ENCODE measurements around the gene KLB.
"Not testable (repeated sequence)": the region's sequence is repeated elsewhere in the genome, so short reads cannot be mapped to it uniquely, and the experiment has no call there.

The KLB gene

DNA sequence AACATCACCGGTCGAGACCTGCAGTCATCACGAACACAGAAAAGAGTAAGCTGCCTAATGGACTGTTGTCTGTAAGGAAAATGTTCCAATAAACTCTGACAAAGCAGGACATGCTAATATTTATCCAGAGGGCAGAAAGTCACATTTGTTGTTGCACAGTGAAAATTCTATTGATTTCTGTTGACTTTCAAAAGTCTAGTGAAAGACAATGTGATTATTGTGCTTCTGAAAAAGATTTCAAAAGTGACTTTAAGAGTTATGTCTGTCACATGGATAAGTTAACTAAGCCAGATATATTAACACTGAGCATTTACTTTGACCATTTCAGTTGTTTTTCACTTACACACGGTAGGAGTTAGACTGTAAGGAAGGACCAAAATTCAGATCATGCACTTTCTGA lies 31.3 kb upstream of the KLB start:
- WGBS (ENCODE audit: insufficient coverage, insufficient read length): no CpG with 5 or more reads among the region's 4 CpGs
- Histone ChIP-seq H3K27ac (ENCODE audit: low read length) (no peak overlapping the region), H3K4me1 (ENCODE audit: control insufficient read depth, insufficient read depth, low read length) (no peaks in the 10 kb centered on the region), H3K9me3 (ENCODE audit: control insufficient read depth, insufficient read depth, low read length) (no peaks in the 10 kb centered on the region), H3K27me3 (ENCODE audit: control insufficient read depth, insufficient read depth, low read length) (no peaks in the 10 kb centered on the region), H3K4me3 (ENCODE audit: low read length) (no peak overlapping the region), H3K36me3 (ENCODE audit: control insufficient read depth, insufficient read depth, low read length) (no peaks in the 10 kb centered on the region)
- DNase-seq (ENCODE audit: low read depth, low spot score): no peak

DNA sequence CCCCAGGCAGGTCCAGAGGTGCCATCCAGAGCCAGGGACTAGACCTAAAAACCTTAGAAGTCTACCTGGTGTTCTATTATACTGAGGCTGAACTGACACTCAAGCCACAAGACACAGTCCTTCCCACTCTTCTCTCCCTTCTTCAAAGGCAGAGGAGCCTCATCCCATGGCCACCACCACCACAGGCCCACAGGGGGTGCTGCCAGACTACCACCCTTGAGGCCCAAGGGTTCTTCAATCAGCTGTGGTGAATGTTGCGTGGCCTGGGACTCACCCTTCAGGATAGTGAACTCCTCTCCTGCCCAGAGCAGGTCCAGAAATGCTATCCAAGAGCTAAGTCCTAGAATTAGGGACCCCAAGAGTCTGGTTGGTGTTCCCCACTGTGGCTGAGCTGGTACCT lies 23.0 kb upstream of the KLB start:
- no peaks in the 10 kb centered on the region for H3K9me3 ChIP-seq (ENCODE audit: control insufficient read depth, insufficient read depth, low read length)
- no CpG with 5 or more reads among the region's 1 CpG for WGBS (ENCODE audit: insufficient coverage, insufficient read length)
- no peaks in the 10 kb centered on the region for H3K27me3 ChIP-seq (ENCODE audit: control insufficient read depth, insufficient read depth, low read length)

DNA sequence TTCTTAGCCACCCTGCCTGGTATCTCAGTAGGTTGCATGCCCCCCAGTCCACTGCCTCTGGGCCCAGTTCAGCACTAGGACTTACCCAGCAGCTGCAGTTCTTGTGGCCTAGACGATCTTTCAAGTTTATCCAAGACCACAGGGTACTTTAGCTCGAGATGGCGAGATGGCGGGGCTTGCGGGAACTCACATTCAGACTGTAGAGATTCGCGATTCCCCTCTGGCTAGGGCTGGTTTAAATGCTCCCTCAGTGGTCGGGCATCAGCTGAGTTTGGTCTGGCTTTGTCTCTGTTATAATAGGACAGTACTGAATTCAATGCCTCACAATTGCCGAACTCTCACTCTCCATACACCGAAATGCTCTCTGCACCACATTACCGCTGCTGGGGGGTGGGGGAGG lies 22.2 kb upstream of the KLB start:
- Histone ChIP-seq H3K4me1 (ENCODE audit: control insufficient read depth, insufficient read depth, low read length) (no peaks in the 10 kb centered on the region), H3K36me3 (ENCODE audit: control insufficient read depth, insufficient read depth, low read length) (no peaks in the 10 kb centered on the region), H3K9me3 (ENCODE audit: control insufficient read depth, insufficient read depth, low read length) (no peaks in the 10 kb centered on the region), H3K27ac (ENCODE audit: low read length) (no peak overlapping the region), H3K4me3 (ENCODE audit: low read length) (no peak overlapping the region), H3K27me3 (ENCODE audit: control insufficient read depth, insufficient read depth, low read length) (no peaks in the 10 kb centered on the region)
- no peak for DNase-seq (ENCODE audit: low read depth, low spot score)
- WGBS (ENCODE audit: insufficient coverage, insufficient read length): no CpG with 5 or more reads among the region's 11 CpGs

More for the DNA sequence above, 23.0 kb upstream of the KLB start:
- no peak for DNase-seq (ENCODE audit: low read depth, low spot score)
- no peaks in the 10 kb centered on the region for H3K36me3 ChIP-seq (ENCODE audit: control insufficient read depth, insufficient read depth, low read length)
- H3K27ac ChIP-seq (ENCODE audit: low read length): no peak overlapping the region
- no peak overlapping the region for H3K4me3 ChIP-seq (ENCODE audit: low read length)
- H3K4me1 ChIP-seq (ENCODE audit: control insufficient read depth, insufficient read depth, low read length): no peaks in the 10 kb centered on the region

DNA sequence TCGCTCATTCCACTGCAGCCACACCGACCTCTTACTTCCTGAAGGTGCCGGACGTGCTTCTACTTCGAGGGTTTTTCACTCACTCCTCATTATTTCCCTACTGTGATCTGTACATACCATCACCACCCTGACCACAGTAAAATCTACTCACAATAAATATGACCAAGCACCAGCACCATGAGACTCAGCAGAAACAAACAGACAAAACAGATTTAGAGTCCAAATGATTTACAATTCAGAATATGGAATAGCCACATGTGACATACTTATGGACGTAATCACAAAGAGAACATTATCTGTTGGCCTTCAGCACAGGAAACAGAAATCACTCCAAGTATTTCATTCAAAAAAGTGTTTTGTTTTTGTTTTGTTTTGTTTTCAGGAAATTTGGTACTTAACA lies 16.1 kb upstream of the KLB start:
- no peak overlapping the region for H3K4me3 ChIP-seq (ENCODE audit: low read length)
- no peaks in the 10 kb centered on the region for H3K27me3 ChIP-seq (ENCODE audit: control insufficient read depth, insufficient read depth, low read length)
- H3K4me1 ChIP-seq (ENCODE audit: control insufficient read depth, insufficient read depth, low read length): no peaks in the 10 kb centered on the region
- H3K9me3 ChIP-seq (ENCODE audit: control insufficient read depth, insufficient read depth, low read length): no peaks in the 10 kb centered on the region
- no CpG with 5 or more reads among the region's 6 CpGs for WGBS (ENCODE audit: insufficient coverage, insufficient read length)
- no peak overlapping the region for H3K27ac ChIP-seq (ENCODE audit: low read length)
- H3K36me3 ChIP-seq (ENCODE audit: control insufficient read depth, insufficient read depth, low read length): no peaks in the 10 kb centered on the region
- no peak for DNase-seq (ENCODE audit: low read depth, low spot score)

- H3K27ac ChIP-seq (ENCODE audit: low read length): no peak overlapping the region
Observed at GRCh38 chr4:39394706-39395105, 12.0 kb upstream of the KLB start.

DNA sequence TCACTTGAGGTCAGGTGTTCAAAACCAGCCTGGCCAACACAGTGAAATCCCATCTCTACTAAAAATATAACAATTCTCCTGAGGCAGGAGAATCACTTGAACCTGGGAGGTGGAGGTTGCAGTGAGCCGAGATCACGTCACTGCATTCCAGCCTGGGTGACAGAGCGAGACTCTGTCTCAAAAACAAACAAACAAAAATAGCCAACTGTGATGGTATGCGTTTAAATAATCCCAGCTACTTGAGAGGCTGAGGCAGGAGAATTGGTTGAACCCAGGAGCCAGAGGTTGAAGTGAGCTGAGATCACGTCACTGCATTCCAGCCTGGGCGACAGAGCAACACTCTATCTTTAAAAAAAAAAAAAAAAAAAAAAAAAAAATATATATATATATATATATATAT lies 5.1 kb upstream of the KLB start:
- H3K36me3 ChIP-seq (ENCODE audit: control insufficient read depth, insufficient read depth, low read length); H3K4me3 ChIP-seq (ENCODE audit: low read length); H3K9me3 ChIP-seq (ENCODE audit: control insufficient read depth, insufficient read depth, low read length); H3K27ac ChIP-seq (ENCODE audit: low read length); H3K4me1 ChIP-seq (ENCODE audit: control insufficient read depth, insufficient read depth, low read length); DNase-seq (ENCODE audit: low read depth, low spot score); H3K27me3 ChIP-seq (ENCODE audit: control insufficient read depth, insufficient read depth, low read length): not testable (repeated sequence)
- no CpG with 5 or more reads among the region's 6 CpGs for WGBS (ENCODE audit: insufficient coverage, insufficient read length)

More at GRCh38 chr4:39394706-39395105, 12.0 kb upstream of the KLB start:
- Histone ChIP-seq H3K9me3 (ENCODE audit: control insufficient read depth, insufficient read depth, low read length) (no peaks in the 10 kb centered on the region), H3K4me3 (ENCODE audit: low read length) (no peak overlapping the region), H3K36me3 (ENCODE audit: control insufficient read depth, insufficient read depth, low read length) (no peaks in the 10 kb centered on the region), H3K27me3 (ENCODE audit: control insufficient read depth, insufficient read depth, low read length) (no peaks in the 10 kb centered on the region), H3K4me1 (ENCODE audit: control insufficient read depth, insufficient read depth, low read length) (no peaks in the 10 kb centered on the region)
- WGBS (ENCODE audit: insufficient coverage, insufficient read length): no CpG with 5 or more reads among the region's 3 CpGs
- DNase-seq (ENCODE audit: low read depth, low spot score): no peak

DNA sequence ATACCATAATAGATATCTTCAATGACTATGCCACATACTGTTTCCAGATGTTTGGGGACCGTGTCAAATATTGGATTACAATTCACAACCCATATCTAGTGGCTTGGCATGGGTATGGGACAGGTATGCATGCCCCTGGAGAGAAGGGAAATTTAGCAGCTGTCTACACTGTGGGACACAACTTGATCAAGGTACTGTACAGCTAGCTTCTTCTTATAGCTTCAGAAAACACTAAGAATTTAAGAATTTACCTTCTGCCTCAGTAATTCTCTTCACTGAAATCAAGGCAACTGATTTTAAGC lies 805 bp downstream of the KLB start:
- no CpG with 5 or more reads among the region's 1 CpG for WGBS (ENCODE audit: insufficient coverage, insufficient read length)
- Histone ChIP-seq H3K27ac (ENCODE audit: low read length) (no peak overlapping the region), H3K4me1 (ENCODE audit: control insufficient read depth, insufficient read depth, low read length) (no peaks in the 10 kb centered on the region), H3K36me3 (ENCODE audit: control insufficient read depth, insufficient read depth, low read length) (no peaks in the 10 kb centered on the region), H3K4me3 (ENCODE audit: low read length) (no peak overlapping the region), H3K9me3 (ENCODE audit: control insufficient read depth, insufficient read depth, low read length) (no peaks in the 10 kb centered on the region), H3K27me3 (ENCODE audit: control insufficient read depth, insufficient read depth, low read length) (no peaks in the 10 kb centered on the region)
- no peak for DNase-seq (ENCODE audit: low read depth, low spot score)

GRCh38 chr4:39410415-39410814 lies 3.7 kb downstream of the KLB start:
- no peaks in the 10 kb centered on the region for H3K4me1 ChIP-seq (ENCODE audit: control insufficient read depth, insufficient read depth, low read length)
- H3K27ac ChIP-seq (ENCODE audit: low read length): no peak overlapping the region
- no peaks in the 10 kb centered on the region for H3K36me3 ChIP-seq (ENCODE audit: control insufficient read depth, insufficient read depth, low read length)
- no CpG with 5 or more reads among the region's 5 CpGs for WGBS (ENCODE audit: insufficient coverage, insufficient read length)
- no peaks in the 10 kb centered on the region for H3K9me3 ChIP-seq (ENCODE audit: control insufficient read depth, insufficient read depth, low read length)
- no peaks in the 10 kb centered on the region for H3K27me3 ChIP-seq (ENCODE audit: control insufficient read depth, insufficient read depth, low read length)
- no peak for DNase-seq (ENCODE audit: low read depth, low spot score)
- H3K4me3 ChIP-seq (ENCODE audit: low read length): no peak overlapping the region

GRCh38 chr4:39411561-39411960 lies 4.8 kb downstream of the KLB start:
- H3K4me3 ChIP-seq (ENCODE audit: low read length); DNase-seq (ENCODE audit: low read depth, low spot score); H3K27ac ChIP-seq (ENCODE audit: low read length); H3K36me3 ChIP-seq (ENCODE audit: control insufficient read depth, insufficient read depth, low read length); H3K27me3 ChIP-seq (ENCODE audit: control insufficient read depth, insufficient read depth, low read length); H3K9me3 ChIP-seq (ENCODE audit: control insufficient read depth, insufficient read depth, low read length); H3K4me1 ChIP-seq (ENCODE audit: control insufficient read depth, insufficient read depth, low read length): not testable (repeated sequence)
- WGBS (ENCODE audit: insufficient coverage, insufficient read length): no CpG with 5 or more reads among the region's 8 CpGs

DNA sequence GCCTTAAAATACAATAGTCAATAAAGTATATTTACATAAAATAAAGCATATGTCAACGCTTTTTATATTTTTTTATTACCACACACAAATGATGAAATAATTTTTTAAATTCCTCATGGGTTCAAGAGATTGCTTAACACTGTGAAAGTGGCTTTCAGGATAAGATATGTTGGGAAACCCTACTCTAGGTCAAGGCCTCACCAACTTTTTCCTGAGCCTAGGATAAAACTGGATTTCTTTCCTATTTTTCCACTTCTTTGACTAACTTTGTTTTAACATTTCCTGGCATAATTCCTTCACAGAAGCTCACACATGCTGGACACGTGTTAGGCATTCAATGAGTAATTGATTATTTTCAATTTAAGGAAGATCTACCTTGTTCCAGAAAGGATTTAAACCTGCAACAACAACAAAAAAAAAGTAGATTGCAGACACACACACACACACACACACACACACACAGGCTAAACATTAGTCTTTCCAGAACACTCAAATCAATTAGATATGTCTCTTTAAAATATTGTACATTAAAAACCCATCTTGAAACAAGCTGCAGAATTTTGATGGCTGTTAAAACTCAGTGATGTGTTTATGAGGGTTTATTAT lies 9.1 kb downstream of the KLB start:
- Histone ChIP-seq H3K4me3 (ENCODE audit: low read length) (no peak overlapping the region), H3K9me3 (ENCODE audit: control insufficient read depth, insufficient read depth, low read length) (no peaks in the 10 kb centered on the region), H3K27ac (ENCODE audit: low read length) (no peak overlapping the region), H3K36me3 (ENCODE audit: control insufficient read depth, insufficient read depth, low read length) (no peaks in the 10 kb centered on the region), H3K4me1 (ENCODE audit: control insufficient read depth, insufficient read depth, low read length) (no peaks in the 10 kb centered on the region), H3K27me3 (ENCODE audit: control insufficient read depth, insufficient read depth, low read length) (no peaks in the 10 kb centered on the region)
- WGBS (ENCODE audit: insufficient coverage, insufficient read length): no CpG with 5 or more reads among the region's 2 CpGs
- no peak for DNase-seq (ENCODE audit: low read depth, low spot score)

DNA sequence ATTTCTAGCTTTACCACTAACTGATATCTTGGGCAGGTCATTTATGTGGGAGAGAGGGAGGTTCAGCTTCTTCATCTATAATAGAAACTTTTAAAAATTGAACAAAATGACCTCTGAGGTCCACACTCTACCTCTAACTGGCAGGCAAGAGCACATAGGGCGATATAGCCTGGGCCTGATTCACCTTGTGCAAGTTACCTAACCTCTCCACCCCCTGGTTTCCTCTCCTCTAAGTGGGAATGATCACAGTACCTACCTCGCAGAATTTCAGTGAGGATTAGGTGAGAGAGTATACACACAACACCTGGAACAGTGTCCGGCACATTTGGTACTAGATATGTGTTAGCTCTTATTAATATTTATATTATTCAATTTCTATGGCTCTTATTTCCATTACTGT lies 15.5 kb downstream of the KLB start:
- WGBS (ENCODE audit: insufficient coverage, insufficient read length): no CpG with 5 or more reads among the region's 3 CpGs
- Histone ChIP-seq H3K4me1 (ENCODE audit: control insufficient read depth, insufficient read depth, low read length) (no peaks in the 10 kb centered on the region), H3K36me3 (ENCODE audit: control insufficient read depth, insufficient read depth, low read length) (no peaks in the 10 kb centered on the region), H3K4me3 (ENCODE audit: low read length) (no peak overlapping the region), H3K27ac (ENCODE audit: low read length) (no peak overlapping the region), H3K9me3 (ENCODE audit: control insufficient read depth, insufficient read depth, low read length) (no peaks in the 10 kb centered on the region), H3K27me3 (ENCODE audit: control insufficient read depth, insufficient read depth, low read length) (no peaks in the 10 kb centered on the region)
- DNase-seq (ENCODE audit: low read depth, low spot score): no peak
